HCT116 (cell line): ENCODE measurements around the gene PCBP3. TPM values are rescaled to one million over a fixed set of nuclear protein-coding genes. Genes with fewer than 3 reads are reported as not detected.

Experiments used
- ATAC-seq: fragments of 200-7000 bp; cut with Tn5 transposase; 2 replicates; pipeline ENCODE4 v1.9.1; 2020; ENCODE audit warnings: mild to moderate bottlenecking, moderate library complexity
- BruUV-seq: library from RNA; stranded (reverse); fragments of 400-500 nt; replicated peaks from 2 replicates; lab custom pipeline; 2021; lab: Mats Ljungman, UMichigan
- CTCF ChIA-PET: fragments of 300-600 bp; sonication (Branson Sonifier 250); formaldehyde crosslinking; loops from one replicate; lab custom pipeline; 2021; ENCODE audit warnings: antibody characterized with exemption; lab: Charles Lee
- POLR2A ChIA-PET: fragments of 300-600, 350-600 bp; sonication (Branson Sonifier 250); formaldehyde crosslinking; loops from one replicate; lab custom pipeline; 2021; ENCODE audit warnings: antibody characterized with exemption; lab: Charles Lee
- RAD21 ChIA-PET, 2 experiments: fragments of 300-600 bp; sonication (Branson Sonifier 250); formaldehyde crosslinking; loops; one replicate each; lab custom pipeline; 2023; ENCODE audit warnings: low total read pairs in 2 of 2; ENCODE audit not compliant: uncharacterized antibody in 2 of 2, unreplicated experiment in 2 of 2, low non-redundant PET in 1 of 2; lab: Charles Lee
- DNase-seq: peaks from one replicate; pipeline ENCODE4 v3.0.0-alpha.2; 2010; ENCODE audit warnings: low read depth, low spot score
- H2AFZ ChIP-seq: fragments of 200-600 bp; shearing (Covaris generic), sonication (generic); 2 replicates; pipeline ENCODE4 v1.6.1; 2017; ENCODE audit warnings: low read depth, mixed run types, mixed read lengths, antibody characterized with exemption, low read length; ENCODE audit not compliant: poor library complexity, severe bottlenecking
- H3K27ac ChIP-seq: 2 replicates; pipeline ENCODE4 v1.5.1; 2012; ENCODE audit warnings: low read depth, low read length
- H3K27me3 ChIP-seq: fragments of 200-600 bp; sonication (generic); 2 replicates; pipeline ENCODE4 v1.6.1; 2016; ENCODE audit warnings: mixed run types, low read length, mixed read lengths; ENCODE audit not compliant: insufficient read depth
- H3K36me3 ChIP-seq, 2 experiments: fragments of 200-500 bp in 1 of 2; fragments of 200-600 bp in 1 of 2; sonication (Bioruptor generic) in 1 of 2; sonication (generic) in 1 of 2; 2 replicates each; pipeline versions ENCODE4 v1.5.1 to v1.6.1; 2014 to 2016; ENCODE audit warnings: low read length in 2 of 2, inconsistent platforms in 1 of 2, mixed read lengths in 1 of 2, mixed run types in 1 of 2; ENCODE audit not compliant: insufficient read depth in 2 of 2, control insufficient read depth in 1 of 2
- H3K4me1 ChIP-seq, 2 experiments: fragments of 200-600 bp in 1 of 2; sonication (generic) in 1 of 2; 2 replicates each; pipeline versions ENCODE4 v1.5.1 to v1.6.1; 2012 to 2017; ENCODE audit warnings: low read length in 2 of 2, inconsistent platforms in 1 of 2, mild to moderate bottlenecking in 1 of 2, mixed read lengths in 1 of 2, mixed run types in 1 of 2, moderate library complexity in 1 of 2; ENCODE audit not compliant: insufficient read depth in 2 of 2, control insufficient read depth in 1 of 2
- H3K4me2 ChIP-seq: fragments of 200-600 bp; sonication (generic); 2 replicates; pipeline ENCODE4 v1.6.1; 2017; ENCODE audit warnings: mixed run types, low read length, mixed read lengths
- H3K4me3 ChIP-seq, 2 experiments: fragments of 200-600 bp in 1 of 2; sonication (generic) in 1 of 2; replicated peaks in 1 of 2; 2 replicates each; pipeline ENCODE4 v1.5.1; 2011 to 2016; ENCODE audit warnings: low read length in 2 of 2, control low read depth in 1 of 2, low read depth in 1 of 2, mild to moderate bottlenecking in 1 of 2, mixed read lengths in 1 of 2, mixed run types in 1 of 2
- H3K79me2 ChIP-seq: fragments of 200-600 bp; sonication (generic); 2 replicates; pipeline ENCODE4 v1.6.1; 2017; ENCODE audit warnings: mild to moderate bottlenecking, mixed run types, low read length, moderate library complexity, mixed read lengths; ENCODE audit not compliant: insufficient read depth
- H3K9ac ChIP-seq: fragments of 200-600 bp; sonication (generic); 2 replicates; pipeline ENCODE4 v1.6.1; 2016; ENCODE audit warnings: low read length, mixed read lengths
- H3K9me2 ChIP-seq: fragments of 200-600 bp; sonication (generic), shearing (Covaris generic); 2 replicates; pipeline ENCODE4 v1.6.1; 2017; ENCODE audit warnings: mixed run types, mild to moderate bottlenecking, moderate library complexity; ENCODE audit not compliant: insufficient read depth
- H3K9me3 ChIP-seq, 2 experiments: fragments of 200-500 bp in 1 of 2; fragments of 200-600 bp in 1 of 2; sonication (Bioruptor generic) in 1 of 2; sonication (generic) in 1 of 2; 2 replicates each; pipeline ENCODE4 v1.6.1; 2014 to 2017; ENCODE audit warnings: low read length in 2 of 2, mixed read lengths in 2 of 2, inconsistent platforms in 1 of 2, low read depth in 1 of 2, mild to moderate bottlenecking in 1 of 2, mixed run types in 1 of 2, moderate library complexity in 1 of 2; ENCODE audit not compliant: control insufficient read depth in 1 of 2, insufficient read depth in 1 of 2
- H4K20me1 ChIP-seq: fragments of 200-600 bp; sonication (generic), shearing (Covaris generic); 2 replicates; pipeline ENCODE4 v1.6.1; 2017; ENCODE audit warnings: mixed run types, mild to moderate bottlenecking, moderate library complexity; ENCODE audit not compliant: insufficient read depth
- CBX3 ChIP-seq: IDR thresholded peaks from 2 replicates; pipeline ENCODE4 v1.6.1; 2012; ENCODE audit warnings: low read depth
- CEBPB ChIP-seq: IDR thresholded peaks from 2 replicates; pipeline ENCODE4 v1.6.1; 2012; ENCODE audit warnings: low read depth
- EGR1 ChIP-seq: IDR thresholded peaks from 2 replicates; pipeline ENCODE4 v1.6.1; 2012; ENCODE audit warnings: low read depth
- EZH2 ChIP-seq: fragments of 200-600 bp; sonication (generic); IDR thresholded peaks from 2 replicates; pipeline ENCODE4 v1.6.1; 2017; ENCODE audit warnings: antibody characterized with exemption, mixed run types
- EZH2phosphoT487 ChIP-seq: fragments of 200-600 bp; IDR thresholded peaks from 2 replicates; pipeline ENCODE4 v1.6.1; 2018; ENCODE audit warnings: antibody characterized with exemption, borderline replicate concordance
- FOSL1 ChIP-seq: IDR thresholded peaks from 2 replicates; pipeline ENCODE4 v1.6.1; 2012; ENCODE audit warnings: low read depth
- JUND ChIP-seq: IDR thresholded peaks from 2 replicates; pipeline ENCODE4 v1.6.1; 2012
- POLR2A ChIP-seq: IDR thresholded peaks from 2 replicates; pipeline ENCODE4 v1.7.0; 2011; ENCODE audit warnings: borderline replicate concordance; ENCODE audit not compliant: insufficient read depth, insufficient read length; ENCODE audit errors: extremely low read depth
- POLR2AphosphoS5 ChIP-seq: IDR thresholded peaks from 2 replicates; pipeline ENCODE4 v1.6.1; 2011; ENCODE audit warnings: mild to moderate bottlenecking, low read depth, low read length, moderate library complexity
- RAD21 ChIP-seq: IDR thresholded peaks from 2 replicates; pipeline ENCODE4 v1.6.1; 2012; ENCODE audit warnings: low read depth, mild to moderate bottlenecking
- SIN3A ChIP-seq: IDR thresholded peaks from 2 replicates; pipeline ENCODE4 v1.6.1; 2012; ENCODE audit warnings: low read depth
- SP1 ChIP-seq: IDR thresholded peaks from 2 replicates; pipeline ENCODE4 v1.6.1; 2012; ENCODE audit warnings: low read depth
- SRF ChIP-seq: IDR thresholded peaks from 2 replicates; pipeline ENCODE4 v1.6.1; 2012; ENCODE audit warnings: low read depth
- ZFX ChIP-seq: fragments of 450-650 bp; IDR thresholded peaks from 2 replicates; pipeline ENCODE4 v1.6.1; 2017
- ZNF274 ChIP-seq: fragments of 200-500 bp; sonication (Bioruptor generic); IDR thresholded peaks from 2 replicates; pipeline ENCODE4 v1.6.1; 2014; ENCODE audit warnings: mild to moderate bottlenecking, low read depth, low read length, inconsistent platforms
- intact Hi-C: fragments of 100-400 bp; cut with micrococcal nuclease; formaldehyde crosslinking; loops from 2 replicates; pipeline ENCODE4 v1.10.0; 2022
- total RNA-seq: library from RNA; stranded (reverse); gene quantifications from one replicate; pipeline ENCODE4 v1.2.1, GENCODE V29; 2021; ENCODE audit not compliant: unreplicated experiment
- TF ChIP-seq, protein P1 (sequence below): IDR thresholded peaks from 2 replicates; pipeline ENCODE4 v1.6.1; 2012
- TF ChIP-seq, protein P2 (sequence below): IDR thresholded peaks from 2 replicates; pipeline ENCODE4 v1.6.1; 2012
- TF ChIP-seq, protein P3 (sequence below): IDR thresholded peaks from 2 replicates; pipeline ENCODE4 v1.6.1; 2011; ENCODE audit warnings: mild to moderate bottlenecking, low read length, moderate library complexity; ENCODE audit not compliant: insufficient replicate concordance; ENCODE audit errors: extremely low read depth

PCBP3 gene
- total RNA-seq, 1 experiment from 2014 or later = 3.1 TPM

DNA sequence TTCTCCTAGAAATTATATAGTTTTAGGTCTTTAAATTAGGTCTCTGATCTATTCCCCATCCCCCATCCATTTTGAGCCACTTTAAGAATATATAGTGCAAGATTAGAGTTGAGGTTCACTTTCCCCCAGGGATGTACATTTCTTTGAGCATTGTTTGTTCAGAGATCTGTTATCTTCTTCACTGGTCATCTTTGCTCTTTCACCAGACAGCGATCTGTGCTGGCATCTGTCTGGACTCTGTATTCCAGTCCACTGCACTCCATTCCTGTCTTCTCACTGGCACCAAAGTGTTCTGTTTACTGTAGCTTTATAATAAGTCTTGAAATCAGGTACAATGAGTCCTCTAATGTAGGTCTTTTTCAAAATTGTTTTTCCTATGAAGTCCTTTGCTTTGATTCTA is 112.5 kb downstream of the PCBP3 start:
- H3K36me3 ChIP-seq = no peaks in the 10 kb centered on the region
- H4K20me1 ChIP-seq = no peaks in the 10 kb centered on the region
- intact Hi-C loops = no loop called here
- CTCF ChIA-PET = no interaction called here
- ATAC-seq = no peak
- no peaks in the 10 kb centered on the region for H3K4me1 ChIP-seq
- H3K4me3 ChIP-seq = no peak overlapping the region
- no peaks in the 10 kb centered on the region; a peak in 1 of 4 replicates for H3K9me3 ChIP-seq
- BruUV-seq = no TSS peak
- H3K9me2 ChIP-seq = no peaks in the 10 kb centered on the region
- H3K79me2 ChIP-seq = no peaks in the 10 kb centered on the region
- H3K27ac ChIP-seq = no peak overlapping the region
- H3K4me2 ChIP-seq = no peak overlapping the region
- no peak overlapping the region for H2AFZ ChIP-seq
- H3K9ac ChIP-seq = no peak overlapping the region
- no peak for TF ChIP-seq ZFX
- TF ChIP-seq EZH2 = no peak
- no peak for TF ChIP-seq CBX3
- TF ChIP-seq CEBPB = no peak
- TF ChIP-seq ZNF274 = no peak
- TF ChIP-seq SRF = no peak
- TF ChIP-seq, all 23 proteins: peak for 0
- H3K27me3 ChIP-seq = 0 out of 2 replicates have a peak, but pooled peaks cover 3% of the 10 kb centered on the region
- DNase-seq = no peak
- RAD21 ChIA-PET = no interaction called here
- POLR2A ChIA-PET = no interaction called here

DNA sequence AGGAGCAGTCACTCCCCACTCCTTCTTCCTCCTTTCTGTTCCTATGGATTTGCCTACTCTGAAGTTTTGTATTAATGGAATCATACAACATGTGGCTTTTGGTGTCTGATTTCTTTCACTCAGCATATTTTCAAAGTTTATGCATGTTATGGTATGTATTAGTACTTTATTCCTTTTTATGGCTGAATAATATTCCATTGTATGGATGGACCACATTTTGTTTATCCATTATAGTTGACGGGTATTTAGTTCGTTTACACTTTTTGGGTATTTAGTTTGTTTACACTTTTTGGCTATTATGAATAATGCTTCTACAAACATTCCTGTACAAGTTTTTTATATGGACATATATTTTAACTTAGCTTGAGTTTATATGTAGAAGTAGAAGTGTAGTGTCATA is 113.1 kb downstream of the PCBP3 start:
- POLR2A ChIA-PET = no interaction called here
- TF ChIP-seq EGR1 (no peak), SIN3A (no peak), EZH2 (no peak), CBX3 (no peak), EZH2phosphoT487 (no peak), POLR2A (no peak), JUND (no peak), ZNF274 (no peak), SP1 (no peak), ZFX (no peak), RAD21 (no peak), FOSL1 (no peak), POLR2AphosphoS5 (no peak), CEBPB (no peak)
- TF ChIP-seq, protein P1, sequence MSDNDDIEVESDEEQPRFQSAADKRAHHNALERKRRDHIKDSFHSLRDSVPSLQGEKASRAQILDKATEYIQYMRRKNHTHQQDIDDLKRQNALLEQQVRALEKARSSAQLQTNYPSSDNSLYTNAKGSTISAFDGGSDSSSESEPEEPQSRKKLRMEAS = no peak
- TF ChIP-seq, protein P2, sequence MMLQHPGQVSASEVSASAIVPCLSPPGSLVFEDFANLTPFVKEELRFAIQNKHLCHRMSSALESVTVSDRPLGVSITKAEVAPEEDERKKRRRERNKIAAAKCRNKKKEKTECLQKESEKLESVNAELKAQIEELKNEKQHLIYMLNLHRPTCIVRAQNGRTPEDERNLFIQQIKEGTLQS = no peak
- TF ChIP-seq, protein P3, sequence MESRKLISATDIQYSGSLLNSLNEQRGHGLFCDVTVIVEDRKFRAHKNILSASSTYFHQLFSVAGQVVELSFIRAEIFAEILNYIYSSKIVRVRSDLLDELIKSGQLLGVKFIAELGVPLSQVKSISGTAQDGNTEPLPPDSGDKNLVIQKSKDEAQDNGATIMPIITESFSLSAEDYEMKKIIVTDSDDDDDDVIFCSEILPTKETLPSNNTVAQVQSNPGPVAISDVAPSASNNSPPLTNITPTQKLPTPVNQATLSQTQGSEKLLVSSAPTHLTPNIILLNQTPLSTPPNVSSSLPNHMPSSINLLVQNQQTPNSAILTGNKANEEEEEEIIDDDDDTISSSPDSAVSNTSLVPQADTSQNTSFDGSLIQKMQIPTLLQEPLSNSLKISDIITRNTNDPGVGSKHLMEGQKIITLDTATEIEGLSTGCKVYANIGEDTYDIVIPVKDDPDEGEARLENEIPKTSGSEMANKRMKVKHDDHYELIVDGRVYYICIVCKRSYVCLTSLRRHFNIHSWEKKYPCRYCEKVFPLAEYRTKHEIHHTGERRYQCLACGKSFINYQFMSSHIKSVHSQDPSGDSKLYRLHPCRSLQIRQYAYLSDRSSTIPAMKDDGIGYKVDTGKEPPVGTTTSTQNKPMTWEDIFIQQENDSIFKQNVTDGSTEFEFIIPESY = no peak

More for the DNA sequence above, 113.1 kb downstream of the PCBP3 start:
- Histone ChIP-seq H3K9me3 (no peaks in the 10 kb centered on the region; a peak in 1 of 4 replicates), H3K4me2 (no peak overlapping the region), H3K27me3 (0 out of 2 replicates have a peak, but pooled peaks cover 3% of the 10 kb centered on the region), H3K4me1 (no peaks in the 10 kb centered on the region), H3K27ac (no peak overlapping the region), H3K36me3 (no peaks in the 10 kb centered on the region), H3K4me3 (no peak overlapping the region), H3K9me2 (no peaks in the 10 kb centered on the region), H3K9ac (no peak overlapping the region), H3K79me2 (no peaks in the 10 kb centered on the region), H2AFZ (no peak overlapping the region), H4K20me1 (no peaks in the 10 kb centered on the region)
- no TSS peak for BruUV-seq
- ATAC-seq (no peak), DNase-seq (no peak)
- intact Hi-C loops = no loop called here
- CTCF ChIA-PET = no interaction called here
- RAD21 ChIA-PET = no interaction called here
